ENCODE results near the gene PCSK5. TPM values are rescaled to one million over a fixed set of nuclear protein-coding genes. Genes with fewer than 3 reads are reported as not detected.

PCSK5 gene
- total RNA-seq, 1 experiment from 2014 or later: 0.17 TPM

- POLR2A ChIA-PET (ENCODE audit: low non-redundant PET): no interaction called here
- H3K27me3 ChIP-seq (replicated peaks; ENCODE audit: insufficient read depth, low read depth, low read length, poor library complexity): peaks cover 4% of the 10 kb centered on the region
- TF ChIP-seq CTCF (conservative IDR thresholded peaks at IDR 0.05; ENCODE audit: low read depth, low read length) (no peak), EZH2 (IDR thresholded peaks at IDR 0.05; ENCODE audit: borderline replicate concordance, low read depth, low read length, poor library complexity, severe bottlenecking) (no peak)
- no TSS peak for BruUV-seq (replicated peaks)
- no peaks in the 10 kb centered on the region for H3K9me3 ChIP-seq (ENCODE audit: low read depth, low read length, poor library complexity, severe bottlenecking)
- no peak overlapping the region for H3K27ac ChIP-seq (ENCODE audit: low read depth, low read length, poor library complexity, severe bottlenecking)
- H3K4me3 ChIP-seq (ENCODE audit: low read depth, low read length, poor library complexity, severe bottlenecking): no peak overlapping the region
- CTCF ChIA-PET: no interaction called here
- DNase-seq (ENCODE audit: low spot score): no peak
- intact Hi-C loops (cut with micrococcal nuclease; ENCODE audit: unreplicated experiment): no loop called here
- H3K4me1 ChIP-seq (ENCODE audit: insufficient read depth, low read length, poor library complexity, severe bottlenecking): no peaks in the 10 kb centered on the region
- no peaks in the 10 kb centered on the region for H3K36me3 ChIP-seq (ENCODE audit: insufficient read depth, low read length, poor library complexity, severe bottlenecking)
Observed at GRCh38 chr9:75876999-75877640, 13.4 kb upstream of the PCSK5 start.

GRCh38 chr9:75878488-75878860 lies 12.0 kb upstream of the PCSK5 start:
- ChIA-PET CTCF (no interaction called here), POLR2A (ENCODE audit: low non-redundant PET) (no interaction called here)
- H3K4me1 ChIP-seq (ENCODE audit: insufficient read depth, low read length, poor library complexity, severe bottlenecking): no peaks in the 10 kb centered on the region
- no peak overlapping the region for H3K27ac ChIP-seq (ENCODE audit: low read depth, low read length, poor library complexity, severe bottlenecking)
- H3K27me3 ChIP-seq (replicated peaks; ENCODE audit: insufficient read depth, low read depth, low read length, poor library complexity): peaks cover 4% of the 10 kb centered on the region
- H3K36me3 ChIP-seq (ENCODE audit: insufficient read depth, low read length, poor library complexity, severe bottlenecking): no peaks in the 10 kb centered on the region
- intact Hi-C loops (cut with micrococcal nuclease; ENCODE audit: unreplicated experiment): no loop called here
- no peak for DNase-seq (ENCODE audit: low spot score)
- H3K9me3 ChIP-seq (ENCODE audit: low read depth, low read length, poor library complexity, severe bottlenecking): no peaks in the 10 kb centered on the region
- TF ChIP-seq CTCF (conservative IDR thresholded peaks at IDR 0.05; ENCODE audit: low read depth, low read length): no peak
- TF ChIP-seq EZH2 (IDR thresholded peaks at IDR 0.05; ENCODE audit: borderline replicate concordance, low read depth, low read length, poor library complexity, severe bottlenecking): no peak
- H3K4me3 ChIP-seq (ENCODE audit: low read depth, low read length, poor library complexity, severe bottlenecking): no peak overlapping the region
- BruUV-seq (replicated peaks): no TSS peak

- Histone ChIP-seq H3K4me3 (ENCODE audit: low read depth, low read length, poor library complexity, severe bottlenecking) (no peak overlapping the region), H3K9me3 (ENCODE audit: low read depth, low read length, poor library complexity, severe bottlenecking) (no peaks in the 10 kb centered on the region), H3K27me3 (replicated peaks; ENCODE audit: insufficient read depth, low read depth, low read length, poor library complexity) (peaks cover 4% of the 10 kb centered on the region), H3K4me1 (ENCODE audit: insufficient read depth, low read length, poor library complexity, severe bottlenecking) (no peaks in the 10 kb centered on the region), H3K36me3 (ENCODE audit: insufficient read depth, low read length, poor library complexity, severe bottlenecking) (no peaks in the 10 kb centered on the region), H3K27ac (ENCODE audit: low read depth, low read length, poor library complexity, severe bottlenecking) (no peak overlapping the region)
- TF ChIP-seq EZH2 (IDR thresholded peaks at IDR 0.05; ENCODE audit: borderline replicate concordance, low read depth, low read length, poor library complexity, severe bottlenecking): no peak
- no peak for TF ChIP-seq CTCF (conservative IDR thresholded peaks at IDR 0.05; ENCODE audit: low read depth, low read length)
- DNase-seq (ENCODE audit: low spot score): no peak
- POLR2A ChIA-PET (ENCODE audit: low non-redundant PET): no interaction called here
- intact Hi-C loops (cut with micrococcal nuclease; ENCODE audit: unreplicated experiment): no loop called here
- CTCF ChIA-PET: no interaction called here
- no TSS peak for BruUV-seq (replicated peaks)
Observed at GRCh38 chr9:75880618-75881017, 9.9 kb upstream of the PCSK5 start.

Measured in A673 (cell line).